Adrenal gland (tissue), 12 donors: ENCODE results near the gene TCF12. TPM values are rescaled to one million over a fixed set of nuclear protein-coding genes. Genes with fewer than 3 reads are reported as not detected.

ENCODE experiments used
- DNase-seq, 7 donors: peaks; one replicate each; pipeline ENCODE4 v3.0.0-alpha.2; 2019 to 2020
- H3K27ac ChIP-seq, 5 donors: fragments of 200-600 bp; sonication (generic) in 4 of 5; 1 replicate in 3 of 5; 2 replicates in 2 of 5; pipeline versions ENCODE4 v1.5.1 to v1.8.0; 2016 to 2020; ENCODE audit warnings: mild to moderate bottlenecking in 1 of 5
- H3K27me3 ChIP-seq: fragments of 200-600 bp; 2 replicates; pipeline ENCODE4 v1.8.0; 2021
- H3K36me3 ChIP-seq, 2 donors: fragments of 200-600 bp; replicated peaks in 1 of 2; 1 replicate in 1 of 2; 2 replicates in 1 of 2; pipeline versions ENCODE4 v1.5.1 to v1.8.0; 2018 to 2022
- H3K4me1 ChIP-seq, 2 donors: fragments of 200-600 bp; replicated peaks in 1 of 2; 1 replicate in 1 of 2; 2 replicates in 1 of 2; pipeline versions ENCODE4 v1.5.1 to v1.8.0; 2018 to 2021
- H3K4me3 ChIP-seq, 4 donors: fragments of 200-600 bp; sonication (generic) in 3 of 4; one replicate each; pipeline ENCODE4 v1.5.1; 2016 to 2018
- H3K9me3 ChIP-seq, 3 donors: fragments of 200-600 bp; sonication (generic) in 1 of 3; replicated peaks in 1 of 3; 1 replicate in 2 of 3; 2 replicates in 1 of 3; pipeline versions ENCODE4 v1.5.1 to v1.8.0; 2016 to 2021
- CTCF ChIP-seq, 6 experiments: fragments of 450-650 bp in 4 of 6; fragments of 200-600 bp in 2 of 6; sonication (generic) in 1 of 6; IDR thresholded peaks; 1 replicate in 5 of 6; 2 replicates in 1 of 6; pipeline versions ENCODE4 v1.5.1 to v1.8.0; 2016 to 2021; ENCODE audit warnings: antibody characterized with exemption in 6 of 6, mild to moderate bottlenecking in 2 of 6, moderate library complexity in 1 of 6
- POLR2A ChIP-seq, 2 donors: fragments of 450-650 bp; IDR thresholded peaks; one replicate each; pipeline ENCODE4 v1.6.1; 2017; ENCODE audit warnings: antibody characterized with exemption in 2 of 2, mild to moderate bottlenecking in 2 of 2, moderate library complexity in 1 of 2
- WGBS, 4 donors: extraction: QIAGEN DNeasy Blood & Tissue Kit in 2 of 4; methylation state at CpG; one replicate each; pipeline versions ENCODE4 v1.1.5 to v1.1.7; 2013 to 2017; 5-methylcytosine and 5-hydroxymethylcytosine counted together
- intact Hi-C, 2 donors: fragments of 100-400 bp; cut with DNase I; formaldehyde crosslinking; loops; one replicate each; pipeline versions ENCODE4 v1.14.1 to v1.15.0; 2022 to 2023
- polyA plus RNA-seq, 3 donors: library from polyadenylated mRNA; stranded (reverse); fragments of 200-250 nt in 2 of 3; fragments of 350-450 nt in 1 of 3; fragmentation: Illumina TruSeq in 1 of 3; extraction: RNeasy Lipid Tissue Mini Kit (QIAGEN cat#74804) in 1 of 3; gene quantifications; one replicate each; pipeline ENCODE4 v1.2.3, GENCODE V29; 2013 to 2014
- total RNA-seq, 9 donors: library from RNA; depleted of rRNA in 4 of 9; stranded (reverse); fragments of >200 nt in 4 of 9; fragments of 120-200 nt in 1 of 9; fragmentation: NEBNext Ultra II Directional in 1 of 9; extraction: Animal tissue kit (Norgen Biotek cat#: 25700) in 1 of 9; gene quantifications; one replicate each; pipeline versions ENCODE4 v1.1.0 to v1.2.4, GENCODE V29; 2013 to 2023
- donor health status: healthy with polysubstance abuse.
- donor health status: Bipolar disorder and iron deficiency.
- donor health status: DM: yes; HTN: yes; CAD: no.
- donor health status: DM: no; HTN: no; CAD: no.
- donor health status: DM: no; HTN: no; CAD: no.
- donor health status: DM: yes; HTN: yes; CAD: no.

The TCF12 gene
- total and polyA plus RNA-seq, 12 donors, result 7.6 to 121 (median 75.6) TPM

GRCh38 chr15:57084192-57084591 lies 165.7 kb downstream of the TCF12 start:
- H3K27ac ChIP-seq, result no peak overlapping the region
- H3K9me3 ChIP-seq, result no peaks in the 10 kb centered on the region
- H3K4me1 ChIP-seq, result peaks cover 0 to 33% of the 10 kb centered on the region in 2 donors
- no peak for DNase-seq
- no peak overlapping the region for H3K4me3 ChIP-seq
- TF ChIP-seq CTCF (IDR thresholded peaks at IDR 0.05), result no peak
- TF ChIP-seq POLR2A (IDR thresholded peaks at IDR 0.05), result no peak
- H3K27me3 ChIP-seq, result no peaks in the 10 kb centered on the region
- intact Hi-C loops, result no loop called here
- H3K36me3 ChIP-seq, result no peaks in the 10 kb centered on the region
- WGBS, 4 donors, result 60 to 65% (median 63%) methylated on average over 3 of the region's 3 CpGs

- WGBS, 4 donors, result 91 to 94% (median 94%) methylated on average over 4 of the region's 4 CpGs
- TF ChIP-seq POLR2A (IDR thresholded peaks at IDR 0.05), result no peak
- intact Hi-C loops, result no loop called here
Measured at GRCh38 chr15:57085267-57085666, 166.8 kb downstream of the TCF12 start.

GRCh38 chr15:57086857-57087427 lies 168.5 kb downstream of the TCF12 start:
- no peak for DNase-seq
- TF ChIP-seq CTCF (IDR thresholded peaks at IDR 0.05) (no peak), POLR2A (IDR thresholded peaks at IDR 0.05) (no peak)

More at GRCh38 chr15:57085267-57085666, 166.8 kb downstream of the TCF12 start:
- H3K4me3 ChIP-seq, result no peak overlapping the region
- no peak overlapping the region for H3K27ac ChIP-seq
- H3K9me3 ChIP-seq, result no peaks in the 10 kb centered on the region
- no peak for DNase-seq
- H3K36me3 ChIP-seq, result no peaks in the 10 kb centered on the region
- peaks cover 0 to 27% of the 10 kb centered on the region in 2 donors for H3K4me1 ChIP-seq
- no peaks in the 10 kb centered on the region for H3K27me3 ChIP-seq

GRCh38 chr15:57089815-57090495 lies 171.5 kb downstream of the TCF12 start:
- intact Hi-C loops, result no loop called here
- Histone ChIP-seq H3K27me3 (no peaks in the 10 kb centered on the region), H3K27ac (no peak overlapping the region), H3K9me3 (no peaks in the 10 kb centered on the region), H3K4me3 (no peak overlapping the region), H3K36me3 (no peaks in the 10 kb centered on the region), H3K4me1 (peaks cover 8 to 13% of the 10 kb centered on the region in 2 donors)
- 93 to 97% (median 96%) methylated on average over 6 of the region's 6 CpGs for WGBS, 4 donors
- TF ChIP-seq CTCF (IDR thresholded peaks at IDR 0.05) (no peak), POLR2A (IDR thresholded peaks at IDR 0.05) (no peak)
- DNase-seq, result no peak

More at GRCh38 chr15:57086857-57087427, 168.5 kb downstream of the TCF12 start:
- H3K4me1 ChIP-seq, result peaks cover 0 to 22% of the 10 kb centered on the region in 2 donors
- intact Hi-C loops, result no loop called here
- H3K9me3 ChIP-seq, result no peaks in the 10 kb centered on the region
- no peaks in the 10 kb centered on the region for H3K27me3 ChIP-seq
- no peak overlapping the region for H3K4me3 ChIP-seq
- no peaks in the 10 kb centered on the region for H3K36me3 ChIP-seq
- whole genome bisulfite sequencing, 4 donors, result 96 to 99% (median 98%) methylated on average over 4 of the region's 4 CpGs
- H3K27ac ChIP-seq, result no peak overlapping the region
